ENCODE measurements around the gene RBMS1.
"Not testable (repeated sequence)": the region's sequence is repeated elsewhere in the genome, so short reads cannot be mapped to it uniquely, and the experiment has no call there.

The RBMS1 gene

DNA sequence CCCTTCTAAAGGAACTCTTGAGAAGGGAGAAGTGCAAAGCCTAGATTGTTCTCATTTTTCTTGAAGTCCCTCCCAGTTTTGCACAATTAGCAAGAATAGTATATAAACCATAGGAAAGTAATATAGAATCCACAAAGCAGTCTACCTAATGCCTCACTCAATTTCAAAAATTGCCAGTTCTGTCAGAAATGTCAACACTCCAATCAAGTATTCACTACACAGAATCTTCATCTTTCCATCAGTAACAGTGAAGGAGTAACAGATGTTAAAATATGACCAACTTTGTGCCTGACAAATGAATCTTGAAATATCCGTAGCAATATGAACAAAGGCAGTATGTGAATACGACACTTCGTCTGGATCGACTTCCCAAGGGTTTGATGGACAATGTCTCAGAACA is 56.3 kb downstream of the RBMS1 start:
- DNase-seq (ENCODE audit: low read depth in 2 of 3, low spot score in 2 of 3): no peak

- DNase-seq (ENCODE audit: low read depth in 2 of 3, low spot score in 2 of 3): no peak
Measured at GRCh38 chr2:160434254-160434948, 59.2 kb downstream of the RBMS1 start.

DNA sequence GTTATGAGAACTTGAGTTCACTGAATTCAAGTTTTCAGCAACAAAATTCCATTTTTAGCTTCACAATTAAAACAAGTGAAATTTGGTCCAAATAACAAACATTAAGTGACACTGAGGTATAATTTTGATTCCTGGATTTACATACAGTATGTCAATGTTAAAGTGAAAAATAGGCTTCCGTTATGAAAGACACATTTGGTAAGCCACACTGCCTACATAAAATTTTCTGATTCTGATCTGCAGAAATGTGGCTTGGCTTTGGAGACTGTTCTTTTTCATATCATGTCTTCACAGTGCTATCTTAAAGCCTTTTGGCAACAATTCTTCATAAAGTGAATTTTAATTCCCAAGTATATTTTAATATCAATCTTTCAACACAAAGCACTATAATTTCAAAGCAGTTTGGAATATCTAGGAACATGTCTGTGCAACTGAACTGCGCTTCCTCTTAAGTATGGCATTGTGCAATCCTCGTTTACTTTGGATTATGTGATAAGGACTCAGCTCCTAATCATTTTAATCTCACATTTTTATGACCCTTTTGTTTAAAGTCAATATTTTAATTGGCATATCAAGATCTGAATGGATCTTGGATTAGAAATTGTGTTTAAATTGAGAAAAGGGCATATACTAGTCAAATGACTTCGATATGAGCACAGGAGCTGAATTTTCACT is 60.0 kb downstream of the RBMS1 start:
- no peak for DNase-seq (ENCODE audit: low read depth in 2 of 3, low spot score in 2 of 3)

DNA sequence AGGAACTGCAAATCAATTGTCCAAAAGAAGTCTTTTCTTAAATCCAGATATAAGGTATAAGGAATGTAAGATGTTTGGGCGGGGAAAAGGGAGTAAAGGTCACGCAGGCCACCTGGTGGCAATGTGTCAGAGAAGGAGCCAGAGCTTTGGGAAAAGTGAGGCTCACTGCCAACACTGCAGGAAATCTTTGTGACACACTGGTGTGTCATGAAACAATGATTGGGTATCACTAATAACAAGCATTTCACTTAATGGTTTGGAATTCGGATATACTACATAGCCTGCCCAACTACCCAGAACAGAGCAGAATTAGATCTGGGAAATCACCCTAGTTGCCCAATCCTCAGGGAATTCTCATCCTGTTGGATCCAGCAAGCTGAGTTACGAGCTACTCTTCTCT is 61.0 kb downstream of the RBMS1 start:
- no peak for DNase-seq (ENCODE audit: low read depth in 2 of 3, low spot score in 2 of 3)

GRCh38 chr2:160431441-160431840 is 62.2 kb downstream of the RBMS1 start:
- DNase-seq (ENCODE audit: low read depth in 2 of 3, low spot score in 2 of 3): no peak

GRCh38 chr2:160430001-160430344 is 63.6 kb downstream of the RBMS1 start:
- DNase-seq (ENCODE audit: low read depth in 2 of 3, low spot score in 2 of 3): no peak

GRCh38 chr2:160429248-160430000 is 64.2 kb downstream of the RBMS1 start:
- no peak for DNase-seq (ENCODE audit: low read depth in 2 of 3, low spot score in 2 of 3)

- no peak for DNase-seq (ENCODE audit: low read depth in 2 of 3, low spot score in 2 of 3)
Measured at GRCh38 chr2:160428405-160428763, 65.2 kb downstream of the RBMS1 start.

DNA sequence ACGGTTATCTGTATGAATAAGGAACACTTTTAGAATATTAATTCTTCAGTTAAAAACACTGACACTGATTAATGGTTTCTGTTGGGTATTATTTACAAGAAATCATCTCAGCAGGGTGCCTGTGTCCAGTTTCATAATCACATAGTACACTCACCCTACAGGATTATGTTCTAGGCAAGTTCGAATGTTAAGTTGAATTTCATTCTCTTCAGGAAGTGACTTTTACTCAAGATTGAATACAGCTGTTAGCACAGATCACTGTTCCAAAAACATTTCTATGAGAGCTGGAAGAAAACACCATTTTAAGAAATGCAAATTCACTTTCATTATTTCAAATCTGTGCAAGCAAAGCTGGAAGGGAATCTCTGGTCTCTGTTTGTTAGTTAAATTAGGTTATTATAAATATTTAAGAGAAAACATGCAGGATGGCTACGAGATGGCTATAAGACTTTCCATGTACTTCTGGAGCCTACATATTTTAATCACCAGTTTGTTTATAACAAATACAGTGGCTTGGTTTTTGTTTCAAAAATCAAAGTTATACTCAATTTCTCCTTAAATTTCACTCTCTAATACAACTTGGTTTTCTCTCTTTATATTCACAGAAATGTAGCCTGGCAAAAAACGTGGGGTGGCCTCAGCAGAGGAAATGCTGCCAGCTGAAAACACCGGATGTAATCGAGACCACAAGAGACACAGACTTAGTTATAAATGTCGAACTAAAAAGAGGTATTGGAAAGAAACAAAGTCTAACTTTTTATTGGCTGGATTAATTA is 65.8 kb downstream of the RBMS1 start:
- DNase-seq (ENCODE audit: low read depth in 2 of 3, low spot score in 2 of 3): no peak

DNA sequence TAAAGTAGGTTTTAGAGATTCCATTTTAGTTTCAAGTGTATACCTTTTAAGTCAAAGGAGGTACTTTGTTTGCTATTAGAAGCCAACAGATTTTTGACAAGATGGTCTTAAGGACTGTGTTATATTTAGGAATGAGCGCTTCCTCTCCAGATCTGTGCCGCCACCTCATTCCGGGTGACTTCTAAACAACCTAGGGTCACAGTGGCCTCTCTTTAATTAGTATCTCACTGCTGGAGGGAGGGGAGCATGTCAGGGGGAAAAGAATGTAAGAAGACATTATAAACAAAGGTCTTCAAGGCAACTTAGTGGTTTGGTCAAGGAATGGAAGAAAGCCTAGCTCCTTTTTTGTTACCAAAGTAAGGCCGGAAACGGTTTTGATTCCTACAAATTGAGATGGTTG is 67.0 kb downstream of the RBMS1 start:
- no peak for DNase-seq (ENCODE audit: low read depth in 2 of 3, low spot score in 2 of 3)

DNA sequence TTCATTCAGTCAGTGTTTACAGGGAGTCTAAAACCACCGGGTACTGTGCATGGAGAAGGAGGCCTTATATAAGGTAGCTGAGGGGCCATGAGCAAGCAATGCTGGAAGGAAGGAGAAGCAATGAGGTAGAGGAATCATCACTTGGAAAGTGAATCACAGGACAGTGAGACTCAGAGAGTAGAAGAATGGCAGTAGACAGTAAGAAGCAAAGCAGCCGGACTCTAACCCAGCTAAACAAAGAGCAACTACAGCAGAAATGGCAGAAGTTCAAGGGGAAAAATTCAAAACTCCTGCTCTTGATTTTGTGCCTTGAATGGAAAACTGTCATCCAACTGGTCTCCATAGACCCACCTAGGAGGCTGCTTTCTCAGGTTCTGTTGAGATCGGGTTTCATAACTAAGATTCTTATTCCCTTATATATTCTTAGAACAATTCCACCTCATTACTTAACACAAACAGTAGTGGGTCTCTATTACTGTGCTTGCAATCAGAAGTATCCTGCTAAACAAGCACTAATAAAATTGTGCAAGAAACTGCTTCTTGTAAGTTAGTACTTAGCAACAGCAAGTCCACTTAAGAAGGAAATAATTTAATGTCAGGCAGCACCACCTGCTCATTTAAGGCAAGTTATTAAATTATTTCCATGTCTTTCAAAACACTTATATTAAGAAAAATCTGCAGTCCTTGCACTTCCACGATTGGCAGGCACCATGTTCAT is 68.0 kb downstream of the RBMS1 start:
- DNase-seq (ENCODE audit: low read depth in 2 of 3, low spot score in 2 of 3): no peak

- no peak for DNase-seq (ENCODE audit: low read depth in 2 of 3, low spot score in 2 of 3)
Measured at GRCh38 chr2:160423126-160423525, 70.5 kb downstream of the RBMS1 start.

- not testable (repeated sequence) for DNase-seq (ENCODE audit: low read depth in 2 of 3, low spot score in 2 of 3)
Measured at GRCh38 chr2:160421646-160422501, 71.7 kb downstream of the RBMS1 start.

- DNase-seq (ENCODE audit: low read depth in 2 of 3, low spot score in 2 of 3): no peak
Measured at GRCh38 chr2:160420711-160421110, 72.9 kb downstream of the RBMS1 start.

GRCh38 chr2:160419776-160420505 is 73.7 kb downstream of the RBMS1 start:
- DNase-seq (ENCODE audit: low read depth in 2 of 3, low spot score in 2 of 3): no peak

GRCh38 chr2:160418853-160419252 is 74.8 kb downstream of the RBMS1 start:
- no peak for DNase-seq (ENCODE audit: low read depth in 2 of 3, low spot score in 2 of 3)

DNA sequence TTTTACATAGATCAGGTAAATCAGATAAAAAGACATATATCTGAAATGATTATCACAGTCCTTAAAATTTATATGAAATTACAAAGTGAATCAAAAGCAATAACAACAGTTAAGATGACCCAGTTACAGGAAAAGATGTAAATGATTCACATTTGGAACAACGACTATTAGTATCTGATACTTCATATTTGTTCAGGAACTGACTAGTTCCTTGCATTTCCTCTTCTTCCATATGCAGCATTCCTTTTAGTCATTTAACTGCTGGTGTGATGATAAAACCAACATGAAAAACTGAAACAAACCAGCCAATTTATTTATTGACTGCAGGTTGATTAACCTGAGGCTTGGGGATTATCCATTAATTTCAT is 75.2 kb downstream of the RBMS1 start:
- DNase-seq (ENCODE audit: low read depth in 2 of 3, low spot score in 2 of 3): no peak

DNA sequence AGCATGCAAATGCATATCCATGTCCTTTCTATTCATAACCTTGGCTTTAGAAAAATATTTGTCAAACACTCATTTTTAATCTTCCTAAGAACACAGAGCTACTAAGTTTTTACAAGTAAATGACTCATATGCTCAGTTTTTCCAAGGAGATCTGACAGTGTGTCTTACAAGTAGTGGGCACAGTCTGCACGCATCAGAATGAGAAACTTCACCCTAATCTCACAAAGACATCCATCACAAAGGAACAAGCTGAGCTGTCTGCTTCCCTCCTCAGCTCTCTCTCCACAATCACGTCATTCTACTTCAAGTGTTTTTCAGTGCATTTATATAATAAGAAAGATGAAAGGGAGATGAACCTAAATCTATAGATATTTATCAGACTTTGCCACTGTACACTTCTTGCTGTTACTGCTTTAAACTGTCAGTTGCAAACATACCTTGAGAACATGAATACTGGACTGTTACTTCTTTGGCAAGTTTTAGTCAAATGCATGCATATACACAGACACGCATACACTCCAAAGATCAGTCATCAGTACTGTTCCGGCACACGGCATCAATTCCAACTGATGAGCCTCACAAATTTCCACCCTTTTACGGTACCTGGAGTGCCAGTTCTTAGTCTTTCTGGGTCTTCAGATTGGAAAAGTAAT is 75.7 kb downstream of the RBMS1 start:
- no peak for DNase-seq (ENCODE audit: low read depth in 2 of 3, low spot score in 2 of 3)

DNA sequence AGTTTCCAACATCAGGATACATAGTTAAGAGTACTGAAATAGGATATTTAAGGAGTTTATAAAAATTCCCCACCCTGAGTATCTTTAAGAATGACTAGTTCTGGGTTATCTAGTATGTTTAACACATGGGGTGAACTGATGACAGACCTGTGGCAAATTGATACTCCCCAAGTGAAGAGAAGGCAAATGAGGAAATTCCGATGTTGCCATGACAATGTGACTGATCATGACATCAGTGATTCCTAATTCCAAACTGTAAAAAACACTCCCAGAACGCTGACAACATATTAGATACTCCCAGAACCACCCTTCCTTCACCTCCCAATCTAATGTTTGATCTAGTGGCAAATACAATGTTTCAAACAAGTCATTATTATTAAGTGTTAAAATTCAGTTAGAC is 77.6 kb downstream of the RBMS1 start:
- DNase-seq (ENCODE audit: low read depth in 2 of 3, low spot score in 2 of 3): no peak
